ENCODE results near the gene VSX2. TPM values are rescaled to one million over a fixed set of nuclear protein-coding genes. Genes with fewer than 3 reads are reported as not detected.

VSX2 gene
- polyA plus RNA-seq, 2 of the 4 experiments (the other 2 are of a cell fraction), result not detected

DNA sequence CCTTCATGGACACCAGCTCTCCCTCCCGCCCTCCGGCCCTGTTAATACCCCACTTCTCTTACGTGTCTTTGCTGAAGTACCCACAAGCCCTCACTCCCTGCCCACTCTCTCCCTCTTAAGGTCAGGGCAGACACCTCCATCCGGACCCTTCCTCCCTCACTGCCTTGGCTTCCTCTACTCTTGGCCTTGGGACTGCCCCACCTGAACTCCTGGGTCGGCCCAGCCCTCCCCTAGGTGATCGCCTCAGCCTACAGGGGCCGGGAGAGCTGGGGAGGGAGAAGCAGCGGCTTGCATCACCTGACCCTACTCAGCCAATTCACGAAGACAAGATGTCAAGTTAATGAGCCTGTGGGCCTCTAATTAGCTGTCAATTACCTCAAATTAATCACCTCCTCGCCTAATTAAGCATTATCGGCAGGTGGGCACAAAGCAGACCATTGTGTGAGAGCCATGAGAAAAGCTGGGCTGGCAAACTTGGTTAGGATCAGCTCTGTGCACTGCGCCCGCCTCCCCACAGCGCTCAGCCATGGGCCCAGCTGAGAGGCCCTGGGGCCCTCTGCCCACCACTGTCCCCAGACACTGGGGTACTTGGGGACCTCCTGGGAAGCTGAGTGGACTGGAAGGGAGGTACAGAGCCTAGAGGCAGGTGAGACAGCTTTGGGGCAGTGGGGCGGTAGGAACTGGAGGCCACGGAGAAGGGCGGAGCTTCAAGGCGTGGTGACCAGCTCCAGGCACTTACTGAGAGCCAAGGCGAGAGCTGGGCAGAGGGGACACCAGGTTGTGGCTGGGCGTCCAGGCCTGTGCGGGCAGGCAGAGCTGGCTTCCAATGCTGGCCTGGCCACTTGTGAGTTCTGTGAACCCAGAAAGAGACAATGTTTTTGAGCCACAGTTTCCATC lies 25.1 kb upstream of the VSX2 start:
- Histone ChIP-seq H3K27ac (no peak overlapping the region), H3K9me3 (no peaks in the 10 kb centered on the region), H3K4me1 (no peaks in the 10 kb centered on the region), H3K4me3 (no peak overlapping the region), H3K4me2 (no peak overlapping the region)
- POLR2A ChIA-PET, result no interaction called here
- TF ChIP-seq TFCP2L1 (CRISPR knock-in tag; IDR thresholded peaks at IDR 0.05), result no peak
- no peak for TF ChIP-seq CHD2 (IDR thresholded peaks at IDR 0.05; ENCODE audit: low read length, partially characterized antibody)
- no peak for TF ChIP-seq NPAS2 (CRISPR knock-in tag; IDR thresholded peaks at IDR 0.05; ENCODE audit: borderline replicate concordance)
- no peak for TF ChIP-seq REST (IDR thresholded peaks at IDR 0.05)
- no peak for TF ChIP-seq KDM1A (IDR thresholded peaks at IDR 0.05; ENCODE audit: low read depth)
- TF ChIP-seq FOSL2 (IDR thresholded peaks at IDR 0.05), result no peak
- no peak for TF ChIP-seq FOSL2 (CRISPR knock-in tag; IDR thresholded peaks at IDR 0.05)
- no peak for TF ChIP-seq HMGXB4 (CRISPR knock-in tag; IDR thresholded peaks at IDR 0.05; ENCODE audit: borderline replicate concordance)
- TF ChIP-seq MAFK (IDR thresholded peaks at IDR 0.05; ENCODE audit: partially characterized antibody), result no peak
- TF ChIP-seq KDM5A (IDR thresholded peaks at IDR 0.05), result no peak
- no peak for TF ChIP-seq HEYL (CRISPR knock-in tag; IDR thresholded peaks at IDR 0.05)
- no peak for TF ChIP-seq ZFP36 (IDR thresholded peaks at IDR 0.05; ENCODE audit: borderline replicate concordance, partially characterized antibody)
- TF ChIP-seq HOXA7 (CRISPR knock-in tag; IDR thresholded peaks at IDR 0.05), result no peak
- FAIRE-seq (no peak), DNase-seq (ENCODE audit: low read depth in 1 of 2, low spot score in 1 of 2) (no peak), ATAC-seq (no peak)
- 76% methylated on average over 21 of the region's 21 CpGs for WGBS (ENCODE audit: missing lambda C conversion rate)
- CTCF ChIA-PET, result interaction anchor here (0.9 to 2.3 kb wide), 6 partner anchors 10 to 103 kb away, joined by 3 to 21 read pairs (median 4); no protein-coding TSS in a partner anchor

DNA sequence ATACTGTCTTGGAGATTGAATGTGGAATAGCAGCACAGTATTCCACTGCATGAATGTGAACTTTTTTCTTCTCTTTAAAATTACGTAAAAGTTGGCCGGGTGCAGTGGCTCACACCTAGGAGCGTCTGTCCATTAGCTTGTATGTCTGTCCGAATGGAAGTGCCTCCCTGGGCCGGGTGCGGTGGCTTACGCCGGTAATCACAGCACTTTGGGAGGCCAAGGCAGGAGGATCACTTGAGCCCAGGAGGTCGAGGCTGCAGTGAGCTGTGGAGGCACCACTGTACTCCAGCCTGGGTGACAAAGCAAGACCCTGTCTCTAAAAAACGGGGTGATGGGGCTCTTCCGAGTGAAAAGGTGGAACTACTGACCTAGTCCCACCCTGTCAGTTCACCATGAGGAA lies 22.6 kb upstream of the VSX2 start:
- DNase-seq (ENCODE audit: low read depth in 1 of 2, low spot score in 1 of 2), result no peak
- Histone ChIP-seq H3K27ac (no peak overlapping the region), H3K4me1 (no peaks in the 10 kb centered on the region), H3K4me3 (no peak overlapping the region), H3K9me3 (no peaks in the 10 kb centered on the region), H3K4me2 (no peak overlapping the region)
- FAIRE-seq, result no peak
- ChIA-PET CTCF (interaction anchor here (0.7 to 4.3 kb wide), 16 partner anchors 8 to 262 kb away, joined by 3 to 20 read pairs (median 4); no protein-coding TSS in a partner anchor), POLR2A (no interaction called here)
- WGBS (ENCODE audit: missing lambda C conversion rate), result 59% methylated on average over 11 of the region's 11 CpGs
- TF ChIP-seq BHLHE40 (IDR thresholded peaks at IDR 0.05; ENCODE audit: low read depth, low read length) (no peak), RNF2 (IDR thresholded peaks at IDR 0.05; ENCODE audit: borderline replicate concordance, low read depth) (no peak), FOXS1 (CRISPR knock-in tag; IDR thresholded peaks at IDR 0.05) (no peak), ZNF302 (CRISPR knock-in tag; IDR thresholded peaks at IDR 0.05) (no peak), CHD4 (IDR thresholded peaks at IDR 0.05; ENCODE audit: borderline replicate concordance) (no peak), NPAS2 (CRISPR knock-in tag; IDR thresholded peaks at IDR 0.05; ENCODE audit: borderline replicate concordance) (no peak), KDM5A (IDR thresholded peaks at IDR 0.05) (no peak)
- ATAC-seq, result no peak

Measured in A549 (cell line).